Panc1 (cell line): ENCODE measurements around the gene CABCOCO1. TPM values are rescaled to one million over a fixed set of nuclear protein-coding genes. Genes with fewer than 3 reads are reported as not detected.

ENCODE experiments used
- ATAC-seq: fragments of 200-7000 bp; cut with Tn5 transposase; 2 replicates; pipeline ENCODE4 v1.9.1; 2020; ENCODE audit warnings: mild to moderate bottlenecking, moderate library complexity
- BruUV-seq: library from RNA; stranded (reverse); fragments of 400-500 nt; replicated peaks from 2 replicates; lab custom pipeline; 2021; lab: Mats Ljungman, UMichigan
- CTCF ChIA-PET: fragments of 300-600 bp; sonication (Branson Sonifier 250); formaldehyde crosslinking; loops from one replicate; lab custom pipeline; 2022; ENCODE audit warnings: antibody characterized with exemption; lab: Charles Lee
- POLR2A ChIA-PET: fragments of 300-600 bp; sonication (Branson Sonifier 250); formaldehyde crosslinking; loops from one replicate; lab custom pipeline; 2022; ENCODE audit warnings: antibody characterized with exemption; lab: Charles Lee
- DNase-seq: peaks from one replicate; pipeline ENCODE4 v3.0.0-alpha.2; 2010; ENCODE audit warnings: low read depth, low spot score
- H3K27ac ChIP-seq: 2 replicates; pipeline ENCODE4 v1.5.1; 2011; ENCODE audit warnings: mild to moderate bottlenecking, low read length, inconsistent platforms
- H3K27me3 ChIP-seq: fragments of 200-500 bp; sonication (Bioruptor generic); 2 replicates; pipeline ENCODE4 v1.6.0; 2014; ENCODE audit warnings: low read length, inconsistent platforms; ENCODE audit not compliant: control insufficient read depth, insufficient read depth
- H3K36me3 ChIP-seq: fragments of 200-500 bp; sonication (Bioruptor generic); 2 replicates; pipeline ENCODE4 v1.5.1; 2014; ENCODE audit warnings: inconsistent platforms, mild to moderate bottlenecking, low read length, moderate library complexity; ENCODE audit not compliant: control insufficient read depth, insufficient read depth
- H3K4me1 ChIP-seq: 2 replicates; pipeline ENCODE4 v1.5.1; 2011; ENCODE audit warnings: inconsistent platforms, mild to moderate bottlenecking, low read length, moderate library complexity; ENCODE audit not compliant: control insufficient read depth, insufficient read depth
- H3K4me3 ChIP-seq, 2 experiments: 2 replicates each; pipeline ENCODE4 v1.5.1; 2011 to 2012; ENCODE audit warnings: low read depth in 2 of 2, low read length in 2 of 2, mild to moderate bottlenecking in 2 of 2, inconsistent platforms in 1 of 2, moderate library complexity in 1 of 2
- H3K9me3 ChIP-seq: fragments of 200-500 bp; sonication (Bioruptor generic); 2 replicates; pipeline ENCODE4 v1.5.1; 2014; ENCODE audit warnings: low read depth, mild to moderate bottlenecking, inconsistent platforms, low read length, moderate library complexity; ENCODE audit not compliant: control insufficient read depth, insufficient read depth
- CTCF ChIP-seq: fragments of 450-650 bp; IDR thresholded peaks from 2 replicates; pipeline ENCODE4 v1.5.1; 2017; ENCODE audit warnings: mild to moderate bottlenecking
- POLR2AphosphoS5 ChIP-seq: IDR thresholded peaks from 2 replicates; pipeline ENCODE4 v1.6.1; 2012; ENCODE audit warnings: mild to moderate bottlenecking, low read depth, low read length, moderate library complexity
- SIN3A ChIP-seq: IDR thresholded peaks from 2 replicates; pipeline ENCODE4 v1.6.1; 2012; ENCODE audit warnings: low read depth, mild to moderate bottlenecking, low read length, moderate library complexity, borderline replicate concordance; ENCODE audit not compliant: insufficient read depth
- TCF7L2 ChIP-seq: IDR thresholded peaks from 2 replicates; pipeline ENCODE4 v1.6.1; 2011; ENCODE audit warnings: mild to moderate bottlenecking, low read depth, low read length, inconsistent platforms
- in situ Hi-C: cut with HindIII; loops from 2 replicates; pipeline ENCODE4 v1.10.0; 2016; ENCODE audit warnings: low sequenced_read_pairs, low pct_unique_long_range_greater_than_20kb
- intact Hi-C: fragments of 100-400 bp; cut with micrococcal nuclease; formaldehyde crosslinking; loops from one replicate; pipeline ENCODE4 v1.10.0; 2022; ENCODE audit not compliant: unreplicated experiment
- total RNA-seq: library from RNA; stranded (reverse); gene quantifications from one replicate; pipeline ENCODE4 v1.2.1, GENCODE V29; 2021; ENCODE audit not compliant: unreplicated experiment
- TF ChIP-seq, protein P1 (sequence below), 2 experiments: IDR thresholded peaks; 2 replicates each; pipeline ENCODE4 v1.6.1; 2011 to 2012; ENCODE audit warnings: low read depth in 2 of 2, control low read depth in 1 of 2, low read length in 1 of 2, mild to moderate bottlenecking in 1 of 2, moderate library complexity in 1 of 2; ENCODE audit not compliant: insufficient read depth in 1 of 2

CABCOCO1 gene
- total RNA-seq, 1 experiment from 2014 or later = 4.0 TPM

- Histone ChIP-seq H3K27ac (peak overlapping the region; percentile 11; the same call in 1 of the 2 replicates), H3K4me3 (no peak overlapping the region), H3K36me3 (no peaks in the 10 kb centered on the region), H3K27me3 (no peaks in the 10 kb centered on the region), H3K4me1 (no peaks in the 10 kb centered on the region), H3K9me3 (no peaks in the 10 kb centered on the region)
- DNase-seq (no peak), ATAC-seq (no peak)
- BruUV-seq = no TSS peak
- CTCF ChIA-PET = no interaction called here
- TF ChIP-seq TCF7L2 = no peak
- TF ChIP-seq, protein P1, sequence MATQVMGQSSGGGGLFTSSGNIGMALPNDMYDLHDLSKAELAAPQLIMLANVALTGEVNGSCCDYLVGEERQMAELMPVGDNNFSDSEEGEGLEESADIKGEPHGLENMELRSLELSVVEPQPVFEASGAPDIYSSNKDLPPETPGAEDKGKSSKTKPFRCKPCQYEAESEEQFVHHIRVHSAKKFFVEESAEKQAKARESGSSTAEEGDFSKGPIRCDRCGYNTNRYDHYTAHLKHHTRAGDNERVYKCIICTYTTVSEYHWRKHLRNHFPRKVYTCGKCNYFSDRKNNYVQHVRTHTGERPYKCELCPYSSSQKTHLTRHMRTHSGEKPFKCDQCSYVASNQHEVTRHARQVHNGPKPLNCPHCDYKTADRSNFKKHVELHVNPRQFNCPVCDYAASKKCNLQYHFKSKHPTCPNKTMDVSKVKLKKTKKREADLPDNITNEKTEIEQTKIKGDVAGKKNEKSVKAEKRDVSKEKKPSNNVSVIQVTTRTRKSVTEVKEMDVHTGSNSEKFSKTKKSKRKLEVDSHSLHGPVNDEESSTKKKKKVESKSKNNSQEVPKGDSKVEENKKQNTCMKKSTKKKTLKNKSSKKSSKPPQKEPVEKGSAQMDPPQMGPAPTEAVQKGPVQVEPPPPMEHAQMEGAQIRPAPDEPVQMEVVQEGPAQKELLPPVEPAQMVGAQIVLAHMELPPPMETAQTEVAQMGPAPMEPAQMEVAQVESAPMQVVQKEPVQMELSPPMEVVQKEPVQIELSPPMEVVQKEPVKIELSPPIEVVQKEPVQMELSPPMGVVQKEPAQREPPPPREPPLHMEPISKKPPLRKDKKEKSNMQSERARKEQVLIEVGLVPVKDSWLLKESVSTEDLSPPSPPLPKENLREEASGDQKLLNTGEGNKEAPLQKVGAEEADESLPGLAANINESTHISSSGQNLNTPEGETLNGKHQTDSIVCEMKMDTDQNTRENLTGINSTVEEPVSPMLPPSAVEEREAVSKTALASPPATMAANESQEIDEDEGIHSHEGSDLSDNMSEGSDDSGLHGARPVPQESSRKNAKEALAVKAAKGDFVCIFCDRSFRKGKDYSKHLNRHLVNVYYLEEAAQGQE (IDR thresholded peaks at IDR 0.05; ENCODE audit: insufficient read depth in 1 of 2, low read depth in 2 of 2, low read length in 1 of 2) = no peak
- no peak for TF ChIP-seq CTCF
- no peak for TF ChIP-seq POLR2AphosphoS5
- no peak for TF ChIP-seq SIN3A
- POLR2A ChIA-PET = no interaction called here
- in situ Hi-C loops = no loop called here
- intact Hi-C loops = no loop called here
Measured at GRCh38 chr10:61787170-61787569, 124.4 kb downstream of the CABCOCO1 start.

- ChIA-PET CTCF (no interaction called here), POLR2A (no interaction called here)
- intact Hi-C loops (no loop called here), in situ Hi-C loops (no loop called here)
- Histone ChIP-seq H3K4me3 (no peak overlapping the region), H3K36me3 (no peaks in the 10 kb centered on the region), H3K27ac (peak overlapping the region; percentile 1; the same call in 1 of the 2 replicates), H3K4me1 (0 out of 2 replicates have a peak, but pooled peaks cover 2% of the 10 kb centered on the region), H3K9me3 (no peaks in the 10 kb centered on the region), H3K27me3 (no peaks in the 10 kb centered on the region)
- no TSS peak for BruUV-seq
- TF ChIP-seq CTCF = no peak
- TF ChIP-seq POLR2AphosphoS5 = no peak
- TF ChIP-seq, protein P1 (IDR thresholded peaks at IDR 0.05; ENCODE audit: insufficient read depth in 1 of 2, low read depth in 2 of 2, low read length in 1 of 2) = no peak
- no peak for TF ChIP-seq SIN3A
- no peak for TF ChIP-seq TCF7L2
- ATAC-seq = no peak
- DNase-seq = no peak
Measured at GRCh38 chr10:61789031-61789430, 126.3 kb downstream of the CABCOCO1 start.
